ENCODE data around the gene RNF207.

Gene RNF207

DNA sequence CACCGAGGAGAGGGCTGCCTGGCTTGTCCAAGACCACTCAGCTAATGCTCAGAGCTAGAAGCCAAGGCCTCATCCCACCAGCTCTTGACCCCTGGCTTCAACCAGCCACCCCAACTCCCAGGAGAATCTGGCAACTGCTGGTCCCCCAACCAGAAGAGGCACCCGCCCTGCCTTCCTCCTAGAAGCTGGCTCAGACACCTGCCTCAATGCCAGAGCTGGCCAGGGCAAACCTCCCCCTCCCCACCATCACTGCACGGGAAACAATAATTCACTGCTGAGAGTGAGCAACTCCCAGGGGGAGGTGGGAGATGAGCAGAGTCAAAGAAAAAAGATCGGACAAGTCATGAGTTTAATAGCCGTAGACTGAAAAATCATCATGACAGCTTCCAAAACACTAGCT is 29.1 kb upstream of the RNF207 start:
- Histone ChIP-seq H3K4me2 (no peak overlapping the region), H3K27ac (no peak overlapping the region), H3K4me1 (ENCODE audit: low read depth, poor library complexity, severe bottlenecking) (no peaks in the 10 kb centered on the region), H3K4me3 (IDR thresholded peaks at IDR 0.05; ENCODE audit: insufficient read depth, low read depth, low read length) (no peak overlapping the region), H4K20me1 (ENCODE audit: insufficient read depth) (no peaks in the 10 kb centered on the region), H3K79me2 (ENCODE audit: insufficient read depth, low read depth) (no peaks in the 10 kb centered on the region), H3K36me3 (ENCODE audit: insufficient read depth) (no peaks in the 10 kb centered on the region), H3K27me3 (ENCODE audit: insufficient read depth, low read depth) (peaks cover 44% of the 10 kb centered on the region), H3K9ac (no peak overlapping the region), H2AFZ (ENCODE audit: low read depth) (no peak overlapping the region)
- TF ChIP-seq, protein P1, sequence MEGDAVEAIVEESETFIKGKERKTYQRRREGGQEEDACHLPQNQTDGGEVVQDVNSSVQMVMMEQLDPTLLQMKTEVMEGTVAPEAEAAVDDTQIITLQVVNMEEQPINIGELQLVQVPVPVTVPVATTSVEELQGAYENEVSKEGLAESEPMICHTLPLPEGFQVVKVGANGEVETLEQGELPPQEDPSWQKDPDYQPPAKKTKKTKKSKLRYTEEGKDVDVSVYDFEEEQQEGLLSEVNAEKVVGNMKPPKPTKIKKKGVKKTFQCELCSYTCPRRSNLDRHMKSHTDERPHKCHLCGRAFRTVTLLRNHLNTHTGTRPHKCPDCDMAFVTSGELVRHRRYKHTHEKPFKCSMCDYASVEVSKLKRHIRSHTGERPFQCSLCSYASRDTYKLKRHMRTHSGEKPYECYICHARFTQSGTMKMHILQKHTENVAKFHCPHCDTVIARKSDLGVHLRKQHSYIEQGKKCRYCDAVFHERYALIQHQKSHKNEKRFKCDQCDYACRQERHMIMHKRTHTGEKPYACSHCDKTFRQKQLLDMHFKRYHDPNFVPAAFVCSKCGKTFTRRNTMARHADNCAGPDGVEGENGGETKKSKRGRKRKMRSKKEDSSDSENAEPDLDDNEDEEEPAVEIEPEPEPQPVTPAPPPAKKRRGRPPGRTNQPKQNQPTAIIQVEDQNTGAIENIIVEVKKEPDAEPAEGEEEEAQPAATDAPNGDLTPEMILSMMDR (conservative IDR thresholded peaks at IDR 0.05; ENCODE audit: low read depth, low read length) = no peak

DNA sequence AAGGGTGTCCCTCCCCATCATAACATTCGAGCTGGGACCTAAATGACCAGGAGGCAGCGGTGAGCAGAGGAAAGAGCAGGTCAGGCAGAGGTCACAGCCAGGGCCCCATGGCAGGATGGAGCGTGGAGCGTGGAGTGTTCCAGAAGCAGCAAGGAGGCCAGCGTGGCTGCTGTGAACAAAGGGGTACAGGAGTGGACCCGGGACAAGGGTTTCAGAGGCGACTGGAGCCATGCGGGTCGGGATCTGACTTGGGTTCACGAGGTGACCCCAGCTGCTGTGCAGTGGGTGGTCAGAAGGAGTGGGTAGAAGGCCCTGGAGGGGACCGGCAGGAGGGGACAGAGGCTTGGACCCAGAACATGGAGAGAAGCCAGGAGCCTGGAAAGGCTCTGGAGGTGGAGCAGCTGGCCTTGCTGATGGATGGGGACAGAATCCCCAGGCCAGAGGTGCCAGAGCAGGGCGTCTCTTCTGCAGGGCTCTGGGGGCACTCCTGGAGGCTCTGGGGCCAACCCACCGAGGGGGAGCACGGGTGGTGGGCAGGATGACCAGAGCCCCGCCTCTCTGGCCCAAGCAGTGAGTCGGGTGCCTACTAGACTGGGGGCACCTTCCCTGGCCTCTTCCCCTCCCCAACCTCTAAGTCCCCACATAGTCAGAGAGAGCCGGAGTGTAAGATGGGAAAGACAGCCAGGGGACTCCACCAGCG is 28.1 kb upstream of the RNF207 start:
- H3K4me1 ChIP-seq (ENCODE audit: low read depth, poor library complexity, severe bottlenecking) = no peaks in the 10 kb centered on the region
- H4K20me1 ChIP-seq (ENCODE audit: insufficient read depth) = no peaks in the 10 kb centered on the region
- H3K27ac ChIP-seq = no peak overlapping the region
- H3K4me2 ChIP-seq = no peak overlapping the region
- TF ChIP-seq, protein P1 (conservative IDR thresholded peaks at IDR 0.05; ENCODE audit: low read depth, low read length) = no peak
- H3K27me3 ChIP-seq (ENCODE audit: insufficient read depth, low read depth) = peaks cover 37% of the 10 kb centered on the region; the same call in 1 of the 2 replicates
- H3K36me3 ChIP-seq (ENCODE audit: insufficient read depth) = no peaks in the 10 kb centered on the region
- no peak overlapping the region for H3K4me3 ChIP-seq (IDR thresholded peaks at IDR 0.05; ENCODE audit: insufficient read depth, low read depth, low read length)
- no peak overlapping the region for H3K9ac ChIP-seq
- H2AFZ ChIP-seq (ENCODE audit: low read depth) = no peak overlapping the region
- no peaks in the 10 kb centered on the region for H3K79me2 ChIP-seq (ENCODE audit: insufficient read depth, low read depth)

DNA sequence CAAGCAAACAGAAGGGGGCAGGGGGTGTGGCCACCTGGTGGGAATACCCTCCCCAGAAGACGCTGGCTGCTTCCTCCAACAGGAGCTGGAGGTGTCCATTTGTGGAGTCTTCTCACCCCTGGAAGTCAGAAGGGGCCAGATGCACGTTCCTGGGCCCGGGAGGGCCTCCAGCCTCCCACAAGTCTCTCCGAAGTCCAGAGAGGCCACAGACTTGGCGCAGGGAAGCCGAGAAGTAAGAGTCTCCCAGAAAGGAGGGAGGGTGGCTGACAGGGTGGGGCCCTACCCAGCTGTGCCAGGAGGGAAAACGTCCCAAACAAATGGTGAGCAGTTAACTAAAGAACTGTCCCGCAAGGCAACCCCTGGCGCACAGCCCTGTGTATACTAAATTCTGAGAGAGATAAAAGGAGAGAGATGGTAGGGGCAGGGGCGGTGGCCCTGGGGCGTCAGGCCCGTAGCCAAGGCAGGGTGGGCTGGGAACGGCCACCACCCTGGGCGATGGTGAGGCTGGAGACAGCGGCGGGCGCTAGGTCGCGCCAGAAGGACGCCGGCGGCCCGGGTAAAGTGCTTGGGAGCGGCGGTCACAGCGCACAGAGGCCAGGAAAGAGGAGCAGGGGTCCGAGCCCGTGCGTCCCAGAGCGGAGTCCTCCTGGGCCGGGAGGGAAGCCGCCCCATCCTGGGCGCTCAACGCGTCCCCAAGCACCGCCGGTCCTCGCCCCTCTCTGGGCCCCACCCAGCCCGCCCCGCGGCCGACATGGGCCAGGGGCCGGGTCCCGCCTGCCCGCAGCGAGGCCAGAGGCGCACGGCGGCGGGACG is 27.0 kb upstream of the RNF207 start:
- Histone ChIP-seq H3K27me3 (ENCODE audit: insufficient read depth, low read depth) (peaks cover 31% of the 10 kb centered on the region; the same call in 1 of the 2 replicates), H3K79me2 (ENCODE audit: insufficient read depth, low read depth) (no peaks in the 10 kb centered on the region), H3K4me3 (IDR thresholded peaks at IDR 0.05; ENCODE audit: insufficient read depth, low read depth, low read length) (no peak overlapping the region), H3K27ac (no peak overlapping the region), H4K20me1 (ENCODE audit: insufficient read depth) (no peaks in the 10 kb centered on the region), H3K4me2 (no peak overlapping the region), H3K9ac (no peak overlapping the region), H2AFZ (ENCODE audit: low read depth) (no peak overlapping the region), H3K4me1 (ENCODE audit: low read depth, poor library complexity, severe bottlenecking) (no peaks in the 10 kb centered on the region), H3K36me3 (ENCODE audit: insufficient read depth) (no peaks in the 10 kb centered on the region)
- TF ChIP-seq, protein P1 (conservative IDR thresholded peaks at IDR 0.05; ENCODE audit: low read depth, low read length) = no peak

DNA sequence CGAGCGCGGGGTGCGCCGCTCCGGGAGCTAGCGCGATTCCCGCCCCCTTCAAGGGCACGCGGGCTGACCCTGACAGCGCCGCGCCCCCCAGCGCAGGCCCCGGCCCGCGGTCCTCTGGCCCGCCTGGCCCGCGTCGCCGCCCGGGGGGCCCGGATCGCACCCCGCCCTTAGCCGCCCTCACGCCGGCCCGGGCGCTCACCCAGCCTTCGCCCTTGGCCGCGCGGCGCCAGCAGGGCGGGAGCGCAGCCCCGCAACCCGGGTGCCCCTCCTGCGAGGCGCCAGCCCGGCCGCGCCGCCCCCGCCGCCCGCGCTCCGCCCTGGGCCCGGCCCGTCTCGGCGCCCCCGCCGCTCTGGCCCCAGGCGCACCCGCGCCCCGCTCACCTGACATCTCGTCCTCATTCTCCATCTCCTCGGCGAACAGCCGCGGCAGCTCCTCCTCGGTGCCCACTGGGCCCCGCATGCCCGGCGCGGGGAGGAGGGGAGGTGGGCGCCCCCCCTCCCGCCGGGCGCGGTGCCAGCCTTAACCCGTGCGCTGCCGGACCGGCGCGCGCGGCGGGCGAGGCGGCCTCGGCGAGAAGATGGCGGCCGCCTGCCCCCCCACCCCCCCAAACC is 26.2 kb upstream of the RNF207 start:
- TF ChIP-seq, protein P1 (conservative IDR thresholded peaks at IDR 0.05; ENCODE audit: low read depth, low read length) = no peak
- Histone ChIP-seq H2AFZ (ENCODE audit: low read depth) (no peak overlapping the region), H3K27ac (no peak overlapping the region), H3K9ac (no peak overlapping the region), H3K4me1 (ENCODE audit: low read depth, poor library complexity, severe bottlenecking) (no peaks in the 10 kb centered on the region), H3K79me2 (ENCODE audit: insufficient read depth, low read depth) (no peaks in the 10 kb centered on the region), H3K27me3 (ENCODE audit: insufficient read depth, low read depth) (peaks cover 31% of the 10 kb centered on the region; the same call in 1 of the 2 replicates), H3K36me3 (ENCODE audit: insufficient read depth) (no peaks in the 10 kb centered on the region), H3K4me2 (no peak overlapping the region), H4K20me1 (ENCODE audit: insufficient read depth) (no peaks in the 10 kb centered on the region), H3K4me3 (IDR thresholded peaks at IDR 0.05; ENCODE audit: insufficient read depth, low read depth, low read length) (no peak overlapping the region)
